Sigmoid colon (tissue), 4 donors: Measurements from ENCODE around the gene PRKCB.

ENCODE experiments used
- EP300 ChIP-seq, 4 donors: sonication (generic); formaldehyde crosslinking; IDR thresholded peaks; one replicate each; pipeline ENCODE4 v1.6.1; 2017; ENCODE audit warnings: antibody characterized with exemption in 4 of 4
- POLR2A ChIP-seq, 2 donors: fragments of 450-650 bp; IDR thresholded peaks; one replicate each; pipeline ENCODE4 v1.6.1; 2016; ENCODE audit warnings: antibody characterized with exemption in 2 of 2, mild to moderate bottlenecking in 2 of 2, moderate library complexity in 2 of 2
- TF ChIP-seq, protein P1 (sequence below), 4 experiments: fragments of 450-650 bp in 3 of 4; fragments of 200-600 bp in 1 of 4; IDR thresholded peaks; one replicate each; pipeline ENCODE4 v1.5.1; 2016 to 2019; ENCODE audit warnings: antibody characterized with exemption in 4 of 4, mild to moderate bottlenecking in 3 of 4, moderate library complexity in 2 of 4

DNA sequence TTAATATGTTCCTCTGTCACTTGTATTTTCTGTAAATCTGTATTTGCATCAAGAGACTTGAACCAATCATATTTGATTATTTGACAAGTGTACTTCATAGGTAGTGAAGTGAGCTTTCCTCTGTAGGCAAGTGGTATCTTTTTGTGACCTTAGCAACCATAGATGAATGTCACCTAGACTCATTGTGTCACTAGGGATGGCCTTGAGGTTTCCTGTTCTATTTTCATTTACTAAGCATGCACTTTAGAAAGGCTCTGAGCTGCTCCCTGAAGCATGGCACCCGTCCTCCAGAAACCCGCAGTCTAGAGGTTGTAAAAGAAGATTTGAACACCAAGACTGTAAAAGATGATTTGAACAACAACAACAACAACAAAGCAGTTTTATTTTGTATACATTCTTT is 151.7 kb downstream of the PRKCB start:
- TF ChIP-seq, protein P1, sequence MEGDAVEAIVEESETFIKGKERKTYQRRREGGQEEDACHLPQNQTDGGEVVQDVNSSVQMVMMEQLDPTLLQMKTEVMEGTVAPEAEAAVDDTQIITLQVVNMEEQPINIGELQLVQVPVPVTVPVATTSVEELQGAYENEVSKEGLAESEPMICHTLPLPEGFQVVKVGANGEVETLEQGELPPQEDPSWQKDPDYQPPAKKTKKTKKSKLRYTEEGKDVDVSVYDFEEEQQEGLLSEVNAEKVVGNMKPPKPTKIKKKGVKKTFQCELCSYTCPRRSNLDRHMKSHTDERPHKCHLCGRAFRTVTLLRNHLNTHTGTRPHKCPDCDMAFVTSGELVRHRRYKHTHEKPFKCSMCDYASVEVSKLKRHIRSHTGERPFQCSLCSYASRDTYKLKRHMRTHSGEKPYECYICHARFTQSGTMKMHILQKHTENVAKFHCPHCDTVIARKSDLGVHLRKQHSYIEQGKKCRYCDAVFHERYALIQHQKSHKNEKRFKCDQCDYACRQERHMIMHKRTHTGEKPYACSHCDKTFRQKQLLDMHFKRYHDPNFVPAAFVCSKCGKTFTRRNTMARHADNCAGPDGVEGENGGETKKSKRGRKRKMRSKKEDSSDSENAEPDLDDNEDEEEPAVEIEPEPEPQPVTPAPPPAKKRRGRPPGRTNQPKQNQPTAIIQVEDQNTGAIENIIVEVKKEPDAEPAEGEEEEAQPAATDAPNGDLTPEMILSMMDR (IDR thresholded peaks at IDR 0.05), result no peak
- no peak for TF ChIP-seq EP300 (IDR thresholded peaks at IDR 0.05)
- TF ChIP-seq POLR2A (IDR thresholded peaks at IDR 0.05), result no peak
